Measurements from ENCODE around the gene MBLAC2. TPM values are rescaled to one million over a fixed set of nuclear protein-coding genes. Genes with fewer than 3 reads are reported as not detected.

MBLAC2 gene
- total and polyA plus RNA-seq, 2 experiments from 2014 or later, result 4.3 to 8.1 TPM

DNA sequence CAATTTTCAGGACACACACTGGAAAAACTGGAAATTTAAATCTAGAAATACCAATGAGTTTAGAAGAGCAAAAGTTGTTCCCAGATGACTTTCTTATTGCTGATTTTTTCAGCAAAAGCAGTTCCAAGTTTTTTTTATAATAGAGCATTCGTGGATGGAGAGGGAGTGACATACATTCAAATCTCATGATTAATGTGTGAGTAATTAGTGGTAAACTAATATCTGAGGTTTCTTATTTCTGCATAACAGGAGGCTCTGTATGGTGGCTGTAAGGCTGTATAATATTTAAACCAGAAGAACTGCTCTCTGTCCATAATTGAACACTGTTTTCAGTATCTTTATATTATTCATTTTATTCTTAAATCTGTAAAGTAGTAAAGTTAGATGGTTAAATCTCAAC, 29.0 kb upstream of the MBLAC2 start (continued):
- TF ChIP-seq CTCF (conservative IDR thresholded peaks at IDR 0.05; ENCODE audit: low read depth in 2 of 2) (no peak), POLR2AphosphoS5 (IDR thresholded peaks at IDR 0.05; ENCODE audit: low read depth) (no peak), JUNB (IDR thresholded peaks at IDR 0.05; ENCODE audit: unreplicated experiment) (no peak), STAT1 (IDR thresholded peaks at IDR 0.05; ENCODE audit: unreplicated experiment) (no peak), EZH2 (IDR thresholded peaks at IDR 0.05; ENCODE audit: low read depth, unreplicated experiment) (no peak), EZH2phosphoT487 (IDR thresholded peaks at IDR 0.05; ENCODE audit: unreplicated experiment) (no peak), ZNF114 (CRISPR knock-in tag; IDR thresholded peaks at IDR 0.05) (no peak), CREB1 (CRISPR knock-in tag; IDR thresholded peaks at IDR 0.05; ENCODE audit: low read depth) (no peak), ZNF331 (CRISPR knock-in tag; IDR thresholded peaks at IDR 0.05; ENCODE audit: low read depth) (no peak)

DNA sequence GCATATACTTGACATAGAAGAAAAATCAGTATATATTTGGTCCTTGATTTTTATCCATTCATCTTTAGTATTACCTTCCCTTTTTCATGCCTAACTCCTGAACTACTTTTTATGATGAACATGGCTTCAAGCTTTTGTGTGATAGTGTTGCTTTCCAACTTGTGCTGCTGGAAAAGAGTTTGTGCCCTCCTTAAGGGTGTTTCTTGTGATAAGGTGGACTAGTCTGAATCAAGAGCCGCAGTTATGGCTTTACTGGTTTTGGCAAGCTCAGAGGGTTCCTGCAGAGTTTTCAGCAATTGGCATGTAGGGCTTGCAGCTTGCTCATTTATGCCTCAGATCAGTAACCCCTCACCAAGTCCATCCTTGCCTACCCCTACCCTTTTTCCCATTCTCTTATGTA, 20.6 kb upstream of the MBLAC2 start:
- DNase-seq (ENCODE audit: low spot score), result no peak
- Mint-ChIP-seq H3K4me1 (no peaks in the 10 kb centered on the region), H3K4me3 (no peak overlapping the region), H3K9me3 (no peaks in the 10 kb centered on the region; the same call in 2 of the 3 replicates), H3K27ac (no peak overlapping the region), H3K36me3 (ENCODE audit: low read depth) (peaks cover 87% of the 10 kb centered on the region), H3K27me3 (ENCODE audit: insufficient read depth, low read depth, poor library complexity) (no peaks in the 10 kb centered on the region)
- TF ChIP-seq ZNF114 (CRISPR knock-in tag; IDR thresholded peaks at IDR 0.05) (no peak), JUNB (IDR thresholded peaks at IDR 0.05; ENCODE audit: unreplicated experiment) (no peak), POLR2AphosphoS5 (IDR thresholded peaks at IDR 0.05; ENCODE audit: low read depth) (no peak), ZNF331 (CRISPR knock-in tag; IDR thresholded peaks at IDR 0.05; ENCODE audit: low read depth) (no peak), ETS1 (IDR thresholded peaks at IDR 0.05) (no peak), EZH2phosphoT487 (IDR thresholded peaks at IDR 0.05; ENCODE audit: unreplicated experiment) (no peak)
- H3K4me1 ChIP-seq (ENCODE audit: insufficient read depth), result no peaks in the 10 kb centered on the region
- 0 out of 2 replicates have a peak, but pooled peaks cover 7% of the 10 kb centered on the region for H4K20me1 ChIP-seq (replicated peaks; ENCODE audit: insufficient read depth)
- peaks cover 14% of the 10 kb centered on the region for H3F3A ChIP-seq (replicated peaks; ENCODE audit: low read depth)
- peaks cover 46% of the 10 kb centered on the region for H3K36me3 ChIP-seq (ENCODE audit: insufficient read depth)
- no peaks in the 10 kb centered on the region for H3K9me2 ChIP-seq (ENCODE audit: insufficient read depth)
- H2AFZ ChIP-seq, result no peak overlapping the region
- no peak for ATAC-seq
- H3K4me3 ChIP-seq, result no peak overlapping the region
- no peak overlapping the region for H3K27ac ChIP-seq (ENCODE audit: low read depth)
- H3K79me2 ChIP-seq (replicated peaks; ENCODE audit: insufficient read depth), result no peaks in the 10 kb centered on the region; the same call in 1 of the 2 replicates
- no peaks in the 10 kb centered on the region for H3K27me3 ChIP-seq (ENCODE audit: insufficient read depth)
- no peak overlapping the region for H3K4me2 ChIP-seq

- Mint-ChIP-seq H3K27me3 (ENCODE audit: insufficient read depth, low read depth, poor library complexity) (no peaks in the 10 kb centered on the region), H3K36me3 (ENCODE audit: low read depth) (peaks cover 87% of the 10 kb centered on the region), H3K27ac (no peak overlapping the region), H3K9me3 (no peaks in the 10 kb centered on the region; the same call in 2 of the 3 replicates), H3K4me1 (no peaks in the 10 kb centered on the region), H3K4me3 (no peak overlapping the region)
- no peak overlapping the region for H2AFZ ChIP-seq
- H3K4me2 ChIP-seq, result no peak overlapping the region
- no peaks in the 10 kb centered on the region for H3K4me1 ChIP-seq (ENCODE audit: insufficient read depth)
- no peaks in the 10 kb centered on the region for H3K27me3 ChIP-seq (ENCODE audit: insufficient read depth)
- H3K36me3 ChIP-seq (ENCODE audit: insufficient read depth), result peaks cover 42% of the 10 kb centered on the region
- no peak overlapping the region for H3K27ac ChIP-seq (ENCODE audit: low read depth)
- no peaks in the 10 kb centered on the region for H3K9me2 ChIP-seq (ENCODE audit: insufficient read depth)
- H3K79me2 ChIP-seq (replicated peaks; ENCODE audit: insufficient read depth), result no peaks in the 10 kb centered on the region; the same call in 1 of the 2 replicates
- 0 out of 2 replicates have a peak, but pooled peaks cover 11% of the 10 kb centered on the region for H4K20me1 ChIP-seq (replicated peaks; ENCODE audit: insufficient read depth)
- ATAC-seq (no peak), DNase-seq (ENCODE audit: low spot score) (no peak)
- peaks cover 15% of the 10 kb centered on the region; the same call in 1 of the 2 replicates for H3F3A ChIP-seq (replicated peaks; ENCODE audit: low read depth)
- TF ChIP-seq, protein P1, sequence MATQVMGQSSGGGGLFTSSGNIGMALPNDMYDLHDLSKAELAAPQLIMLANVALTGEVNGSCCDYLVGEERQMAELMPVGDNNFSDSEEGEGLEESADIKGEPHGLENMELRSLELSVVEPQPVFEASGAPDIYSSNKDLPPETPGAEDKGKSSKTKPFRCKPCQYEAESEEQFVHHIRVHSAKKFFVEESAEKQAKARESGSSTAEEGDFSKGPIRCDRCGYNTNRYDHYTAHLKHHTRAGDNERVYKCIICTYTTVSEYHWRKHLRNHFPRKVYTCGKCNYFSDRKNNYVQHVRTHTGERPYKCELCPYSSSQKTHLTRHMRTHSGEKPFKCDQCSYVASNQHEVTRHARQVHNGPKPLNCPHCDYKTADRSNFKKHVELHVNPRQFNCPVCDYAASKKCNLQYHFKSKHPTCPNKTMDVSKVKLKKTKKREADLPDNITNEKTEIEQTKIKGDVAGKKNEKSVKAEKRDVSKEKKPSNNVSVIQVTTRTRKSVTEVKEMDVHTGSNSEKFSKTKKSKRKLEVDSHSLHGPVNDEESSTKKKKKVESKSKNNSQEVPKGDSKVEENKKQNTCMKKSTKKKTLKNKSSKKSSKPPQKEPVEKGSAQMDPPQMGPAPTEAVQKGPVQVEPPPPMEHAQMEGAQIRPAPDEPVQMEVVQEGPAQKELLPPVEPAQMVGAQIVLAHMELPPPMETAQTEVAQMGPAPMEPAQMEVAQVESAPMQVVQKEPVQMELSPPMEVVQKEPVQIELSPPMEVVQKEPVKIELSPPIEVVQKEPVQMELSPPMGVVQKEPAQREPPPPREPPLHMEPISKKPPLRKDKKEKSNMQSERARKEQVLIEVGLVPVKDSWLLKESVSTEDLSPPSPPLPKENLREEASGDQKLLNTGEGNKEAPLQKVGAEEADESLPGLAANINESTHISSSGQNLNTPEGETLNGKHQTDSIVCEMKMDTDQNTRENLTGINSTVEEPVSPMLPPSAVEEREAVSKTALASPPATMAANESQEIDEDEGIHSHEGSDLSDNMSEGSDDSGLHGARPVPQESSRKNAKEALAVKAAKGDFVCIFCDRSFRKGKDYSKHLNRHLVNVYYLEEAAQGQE (IDR thresholded peaks at IDR 0.05; ENCODE audit: unreplicated experiment), result no peak
- no peak for TF ChIP-seq ZNF331 (CRISPR knock-in tag; IDR thresholded peaks at IDR 0.05; ENCODE audit: low read depth)
- TF ChIP-seq EZH2phosphoT487 (IDR thresholded peaks at IDR 0.05; ENCODE audit: unreplicated experiment), result peak; percentile 20
- H3K4me3 ChIP-seq, result no peak overlapping the region
Observed at GRCh38 chr5:90494043-90494442, 19.5 kb upstream of the MBLAC2 start.

Data from GM23338 (cell line).